HG02981 (cell line): Measurements from ENCODE around the gene ASF1A.

ENCODE experiments used
- ATAC-seq: cut with Tn5 transposase; IDR thresholded peaks from one replicate; pipeline ENCODE4 v1.9.1; 2021; ENCODE audit warnings: mild to moderate bottlenecking, moderate library complexity; ENCODE audit not compliant: unreplicated experiment

Gene ASF1A

DNA sequence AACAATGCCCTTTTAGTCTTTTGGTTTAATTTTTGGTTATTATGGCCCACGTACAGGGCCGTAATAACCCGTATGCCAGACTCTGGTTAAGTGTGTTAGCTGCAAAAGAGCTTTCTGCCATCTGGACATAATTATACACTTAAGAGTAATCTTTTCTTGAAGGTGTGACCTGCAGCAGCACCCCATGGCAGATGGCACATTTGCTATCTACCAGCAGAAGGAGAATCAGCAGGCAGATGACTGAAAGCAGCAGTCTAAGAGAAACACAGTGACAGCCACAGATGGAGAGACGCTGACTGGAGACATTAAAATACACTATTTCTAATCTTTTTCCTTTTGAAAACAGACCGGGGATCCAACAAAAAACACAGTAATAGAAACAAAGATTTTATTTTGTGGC, 18.7 kb downstream of the ASF1A start:
- ATAC-seq: no peak

DNA sequence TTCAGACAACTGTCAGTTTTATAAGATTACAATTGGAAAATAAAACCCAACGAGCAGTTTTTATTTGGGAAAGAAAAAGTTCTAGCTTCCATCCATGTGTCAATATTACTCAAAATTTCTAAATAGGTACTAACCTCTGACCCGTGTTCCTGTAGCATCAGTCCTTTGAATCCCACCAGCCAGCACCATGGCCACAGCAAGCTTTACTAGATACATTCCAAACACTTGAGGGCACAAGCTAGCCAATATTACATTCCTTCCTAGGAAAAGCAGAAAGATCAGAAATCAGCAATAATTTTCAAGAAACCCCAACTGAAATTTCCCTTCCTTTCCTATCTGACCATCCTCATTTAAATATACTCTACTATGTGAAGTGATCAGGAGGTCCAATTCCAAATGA, 19.2 kb downstream of the ASF1A start:
- ATAC-seq: no peak

DNA sequence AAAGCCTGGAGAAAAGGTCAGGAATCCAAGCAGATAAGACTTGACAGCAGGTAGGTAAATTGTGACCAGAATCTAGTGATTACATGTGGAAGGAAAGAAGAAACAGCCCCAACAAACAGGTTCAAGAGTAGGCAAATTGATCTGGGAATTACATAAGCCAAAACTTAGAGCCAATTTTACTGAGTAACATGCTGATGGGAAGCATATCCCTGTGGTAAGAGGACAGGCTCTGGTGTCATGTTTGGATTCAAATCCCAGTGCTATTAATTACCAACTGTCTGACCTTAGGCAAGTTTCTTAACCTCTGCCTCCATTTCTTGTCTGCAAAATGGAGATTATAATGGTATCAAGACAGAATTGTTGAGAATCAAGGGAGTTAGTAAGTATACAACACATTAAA, 20.6 kb downstream of the ASF1A start:
- no peak for ATAC-seq

DNA sequence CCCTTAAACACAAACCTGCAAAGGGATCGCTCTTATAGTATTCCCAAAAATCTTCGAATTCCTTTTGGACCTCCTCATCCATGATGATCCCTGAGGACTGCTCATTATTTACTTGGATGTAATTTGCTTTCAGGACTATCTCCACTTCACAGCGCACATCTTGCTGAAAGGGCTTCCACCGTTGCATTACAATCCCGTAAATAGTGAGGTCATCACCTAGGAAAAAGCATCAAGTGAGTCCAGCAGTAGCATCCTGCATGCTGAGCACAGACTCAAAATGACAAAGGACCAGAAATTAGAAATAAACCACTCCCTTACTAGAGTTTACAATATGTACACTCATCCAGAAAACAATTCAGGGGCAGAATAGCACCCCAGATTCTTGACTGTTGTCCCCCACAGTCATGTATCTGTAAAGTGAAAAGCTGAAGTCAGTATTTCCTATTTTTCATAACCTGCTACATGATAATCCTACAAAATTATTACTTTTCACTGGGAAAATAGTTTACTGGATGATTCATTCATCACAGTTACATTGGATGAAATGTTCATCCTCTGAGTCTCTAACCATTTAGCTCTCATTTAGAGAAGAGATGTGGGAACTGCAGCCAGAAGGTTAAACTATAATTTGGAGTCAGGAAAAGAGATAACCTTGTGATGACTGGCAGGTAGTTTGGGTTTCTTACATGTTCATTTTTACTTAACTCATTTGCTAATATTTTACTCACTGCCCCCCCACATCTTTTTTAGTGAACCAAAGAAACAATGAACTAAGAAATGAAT, 23.8 kb downstream of the ASF1A start:
- ATAC-seq: no peak

DNA sequence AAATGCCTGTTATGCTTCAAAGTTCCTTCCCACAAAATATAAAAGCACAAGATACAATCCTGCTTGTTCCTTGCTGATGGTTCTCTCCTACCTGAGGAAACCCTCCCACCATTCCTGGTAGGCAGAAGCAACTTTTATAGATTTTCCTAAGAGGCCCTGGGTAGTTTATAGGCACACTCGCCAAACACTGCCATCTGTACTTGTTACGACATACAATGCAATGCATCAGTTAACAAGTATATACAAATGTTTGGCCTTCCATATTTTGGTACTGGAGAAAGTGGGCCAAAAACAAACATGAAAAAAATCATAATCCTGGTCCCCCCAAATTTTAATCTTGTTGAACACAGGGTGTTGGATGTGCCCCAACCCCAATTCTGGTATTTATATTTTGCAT, 24.4 kb downstream of the ASF1A start:
- no peak for ATAC-seq

DNA sequence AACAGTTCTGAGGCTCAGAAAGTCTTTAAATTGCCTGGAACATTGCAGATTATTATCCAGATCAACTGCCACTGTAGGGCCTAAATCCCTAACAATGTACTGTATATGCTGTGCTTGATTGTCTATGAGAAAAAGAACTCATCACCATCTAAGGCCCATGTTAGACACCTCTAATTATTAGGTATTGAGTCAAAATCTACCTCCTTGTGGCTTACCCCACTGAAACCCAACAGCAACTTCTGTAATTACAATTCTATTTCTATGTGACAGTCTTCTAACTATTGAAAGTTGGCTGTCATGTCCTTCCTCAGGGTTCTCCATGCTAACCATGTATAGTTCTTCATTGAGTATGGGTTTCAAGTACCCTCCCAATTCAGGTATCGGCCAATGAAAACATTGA, 27.1 kb downstream of the ASF1A start:
- no peak for ATAC-seq

DNA sequence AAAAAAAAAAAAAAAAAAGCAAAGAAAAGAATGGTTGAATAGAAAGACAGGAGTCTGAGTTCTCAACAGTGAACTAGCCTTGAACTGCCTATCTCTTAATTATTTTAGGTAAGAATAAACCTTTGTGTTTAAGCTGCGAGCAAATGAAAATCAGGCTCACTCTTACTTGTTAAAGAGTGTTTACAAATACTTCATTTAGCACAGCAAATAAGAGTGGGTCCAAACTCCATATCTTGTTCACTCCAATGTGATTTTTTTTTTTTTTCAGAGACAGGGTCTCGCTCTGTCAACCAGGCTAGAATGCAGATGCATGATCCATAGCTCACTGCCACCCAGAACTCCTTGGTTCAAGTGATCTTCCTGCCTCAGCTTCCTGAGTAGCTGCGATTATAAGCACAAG, 29.1 kb downstream of the ASF1A start:
- ATAC-seq: no peak

DNA sequence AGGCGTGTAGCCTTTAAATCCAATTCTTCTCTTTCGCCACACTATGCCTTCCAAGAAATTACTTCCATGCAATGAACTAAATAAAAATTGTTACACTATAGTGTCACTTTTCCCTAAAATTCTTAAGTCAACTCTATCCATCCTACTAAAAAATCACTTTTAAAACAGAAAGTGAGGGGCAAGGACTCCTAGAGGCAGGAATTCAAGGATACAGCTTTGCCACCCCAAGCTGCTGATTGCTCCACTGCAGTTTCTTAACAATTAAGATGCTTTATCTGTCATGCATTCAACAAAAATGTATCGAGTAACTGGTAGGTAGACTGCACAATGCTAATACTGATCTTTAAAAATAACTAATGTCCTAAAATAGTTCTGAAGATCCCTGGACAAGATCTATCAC, 36.7 kb downstream of the ASF1A start:
- ATAC-seq: no peak

DNA sequence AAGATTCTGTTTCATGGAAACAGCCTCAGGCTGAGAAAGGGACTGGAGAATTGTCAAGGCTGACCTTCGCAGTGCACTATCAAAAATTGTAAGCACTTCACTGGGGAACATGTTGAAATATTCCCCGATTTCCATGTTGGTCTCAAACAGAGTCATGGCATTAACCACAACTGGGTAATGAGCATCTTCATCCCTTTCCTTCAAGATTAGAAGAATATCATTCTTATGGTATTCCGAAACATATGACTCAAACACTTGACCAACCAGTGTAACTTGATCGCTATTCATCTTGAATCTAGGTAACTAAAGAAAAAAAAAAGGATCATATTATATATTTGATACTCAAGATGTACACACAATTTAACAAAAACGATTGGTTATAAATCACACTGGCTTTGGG, 37.5 kb downstream of the ASF1A start:
- no peak for ATAC-seq

DNA sequence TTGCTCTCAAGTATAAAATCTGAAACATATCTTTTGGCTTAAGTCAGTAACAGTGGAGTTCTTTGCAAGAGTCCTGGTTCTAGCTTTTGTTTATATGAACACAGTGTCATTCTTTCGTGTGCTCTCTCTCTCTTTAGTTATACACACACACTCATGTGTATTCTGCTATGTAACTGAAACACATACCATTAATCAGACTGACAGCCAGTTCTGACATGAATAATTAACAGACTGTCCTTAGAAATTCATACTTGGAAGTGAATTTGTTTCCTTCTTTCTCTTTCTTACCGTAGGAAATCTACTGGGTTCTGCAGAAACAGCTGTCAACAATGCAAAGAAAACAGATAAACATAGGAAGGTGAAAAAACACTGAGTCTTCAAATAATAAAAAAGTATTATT, 38.5 kb downstream of the ASF1A start:
- ATAC-seq: no peak

DNA sequence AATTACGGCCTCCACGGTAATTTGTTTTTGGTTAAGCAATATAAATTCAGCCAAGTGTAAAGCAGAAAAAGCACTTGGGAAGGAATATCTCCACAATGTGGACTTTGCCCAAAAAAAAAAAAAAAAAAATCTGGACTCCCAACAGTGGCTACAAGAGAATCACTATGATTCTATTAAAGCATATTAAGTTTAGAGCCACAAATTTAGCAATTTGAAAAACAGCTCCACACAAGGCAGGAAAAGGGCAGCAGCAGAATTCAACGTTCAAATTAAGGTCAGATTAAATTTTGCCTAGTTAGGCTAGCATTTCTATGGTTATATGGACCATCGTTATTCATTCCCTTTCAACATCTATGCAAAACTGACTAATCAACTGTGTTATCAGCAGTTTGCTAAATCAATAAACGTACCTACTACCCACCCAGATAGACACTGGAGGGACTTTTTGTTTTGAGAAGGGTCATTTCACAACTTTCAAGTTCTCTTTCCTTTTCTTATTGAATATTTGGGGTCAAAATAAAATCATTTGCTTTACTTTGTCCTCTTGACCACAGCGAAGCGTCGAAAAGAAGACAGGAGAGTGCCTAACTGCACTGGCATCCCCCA, 40.0 kb downstream of the ASF1A start:
- no peak for ATAC-seq

DNA sequence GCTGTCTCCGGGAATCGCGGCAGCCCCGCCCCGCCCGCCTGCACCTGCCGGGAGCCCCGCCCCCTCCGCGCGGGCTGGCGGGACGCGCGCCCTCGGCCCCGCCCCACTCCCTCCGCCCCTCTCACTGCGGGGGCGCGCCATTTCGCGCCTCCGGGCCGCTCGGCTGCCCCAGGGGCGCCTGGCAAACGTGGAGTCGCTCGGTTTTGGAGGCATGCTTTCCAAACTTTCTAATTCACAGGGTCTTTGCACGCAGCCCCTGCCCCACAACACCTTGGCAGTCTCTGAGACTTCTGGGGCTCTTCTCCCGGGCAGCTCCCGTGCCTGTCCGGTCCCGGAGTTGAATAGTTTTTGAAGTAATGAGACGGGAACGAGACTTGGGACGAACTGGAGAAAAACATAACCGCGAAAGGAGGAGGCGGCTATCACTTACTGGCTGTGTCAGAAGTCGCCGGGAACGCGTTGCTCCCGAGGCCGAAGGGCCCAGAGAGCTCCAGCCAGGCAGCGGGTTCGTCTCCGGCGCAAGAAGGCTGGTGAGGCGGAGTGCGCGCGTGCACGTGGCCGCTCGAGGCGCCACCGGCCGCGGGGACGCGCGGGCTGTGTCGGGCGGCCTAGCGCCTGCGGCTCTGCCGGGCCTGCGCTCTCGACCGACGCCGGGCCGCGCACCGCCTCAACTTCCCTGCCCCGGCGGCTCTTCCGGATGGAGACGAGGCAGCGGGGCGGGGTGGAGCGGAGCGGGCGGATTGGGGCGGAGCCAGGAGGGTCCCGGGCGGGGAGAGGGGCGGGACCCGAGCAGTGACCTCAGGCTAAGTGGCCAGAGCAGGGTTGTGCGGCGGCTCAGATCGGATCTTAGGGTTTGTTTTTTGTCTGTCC, 40.7 kb downstream of the ASF1A start, which contains the start of gene MCM9:
TSS of gene MCM9 (minus strand) at position 699 of the 870 bp plus-strand sequence. CDS start 3,436 bp downstream, outside the sequence.
- ATAC-seq: peak; percentile 96

DNA sequence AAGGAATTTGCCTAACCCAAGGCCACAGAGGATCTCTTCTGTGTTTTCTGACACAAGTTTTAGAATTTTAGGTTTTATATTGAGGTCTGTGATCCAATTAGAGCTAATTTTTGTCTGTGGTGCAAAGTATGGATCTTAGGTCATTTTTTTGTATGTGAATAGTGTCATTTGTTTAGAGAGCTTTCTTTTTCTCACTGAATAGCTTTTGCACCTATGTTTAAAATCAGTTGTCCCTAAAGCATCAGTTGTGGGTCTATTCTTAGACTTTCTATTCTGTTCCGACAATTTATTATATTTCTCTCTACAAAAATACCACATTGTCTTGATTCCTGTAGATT, 41.3 kb downstream of the ASF1A start:
- ATAC-seq: peak; percentile 1

DNA sequence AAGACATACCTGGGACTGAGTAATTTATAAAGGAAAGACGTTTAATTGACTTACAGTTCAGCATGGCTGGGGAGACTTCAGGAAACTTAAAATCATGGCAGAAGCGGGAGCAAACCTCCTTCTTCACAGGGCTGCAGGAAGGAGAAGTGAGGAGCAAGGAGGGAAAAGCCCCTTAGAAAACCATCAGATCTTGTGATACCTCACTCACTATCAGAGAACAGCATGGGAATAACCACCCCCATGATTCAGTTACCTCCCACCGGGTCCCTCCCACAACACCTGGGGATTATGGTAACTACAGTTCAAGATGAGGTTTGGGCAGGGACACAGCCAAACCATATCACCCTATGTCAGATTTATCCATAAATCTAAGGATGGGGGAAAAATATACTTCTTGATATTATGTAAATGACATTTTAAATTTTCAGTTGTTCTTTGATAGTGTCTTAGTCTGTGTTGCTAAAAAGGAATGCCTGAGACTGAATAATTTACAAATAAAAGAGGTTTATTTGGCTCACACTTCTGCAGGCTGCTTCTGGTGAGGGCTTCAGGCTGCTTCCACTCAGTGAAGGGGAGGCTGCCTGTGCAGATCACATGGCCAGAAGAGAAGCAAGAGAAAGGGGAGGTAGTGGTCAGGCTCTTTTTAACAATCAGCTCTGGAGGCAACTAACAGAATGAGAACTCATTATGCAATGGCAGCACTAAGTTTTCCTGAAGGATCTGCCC, 42.2 kb downstream of the ASF1A start:
- no peak for ATAC-seq

DNA sequence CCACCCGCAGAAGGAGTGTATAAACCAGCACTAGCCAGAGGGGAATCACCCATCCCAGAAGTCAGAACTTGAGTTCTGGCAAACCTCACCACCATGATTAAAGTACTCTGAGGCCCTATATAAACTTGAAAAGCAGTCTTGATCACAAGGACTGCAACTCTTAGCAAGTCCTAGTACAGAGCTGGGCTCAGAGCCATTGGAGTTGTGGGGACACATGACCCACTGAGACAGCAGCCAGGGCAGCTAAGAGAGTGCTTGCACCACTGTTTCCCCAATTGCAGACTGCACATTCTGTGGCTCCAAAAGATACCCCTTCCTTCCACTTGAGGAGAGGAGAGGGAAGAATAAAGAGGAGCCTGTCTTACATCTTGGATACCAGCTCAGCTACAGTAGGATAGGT, 45.7 kb downstream of the ASF1A start:
- ATAC-seq: no peak

DNA sequence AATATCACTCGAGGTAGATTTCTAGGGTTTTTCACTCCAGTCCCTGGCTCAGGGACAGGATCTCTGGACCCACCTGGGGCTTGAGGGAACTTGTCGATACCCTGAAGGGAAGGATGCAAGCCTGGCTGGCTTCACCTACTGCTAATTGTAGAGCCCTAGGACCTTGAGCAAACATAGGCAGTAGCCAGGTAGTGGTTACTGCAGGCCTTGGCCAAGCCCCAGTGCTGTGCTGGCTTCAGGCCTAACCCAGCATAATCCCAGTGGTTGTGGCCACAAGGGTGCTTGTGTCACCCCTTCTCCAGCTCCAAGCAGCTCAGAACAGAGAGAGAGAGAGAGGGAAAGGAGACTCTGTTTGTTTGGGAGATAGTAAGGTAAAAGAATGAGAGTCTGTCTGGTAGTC, 46.8 kb downstream of the ASF1A start:
- ATAC-seq: no peak

DNA sequence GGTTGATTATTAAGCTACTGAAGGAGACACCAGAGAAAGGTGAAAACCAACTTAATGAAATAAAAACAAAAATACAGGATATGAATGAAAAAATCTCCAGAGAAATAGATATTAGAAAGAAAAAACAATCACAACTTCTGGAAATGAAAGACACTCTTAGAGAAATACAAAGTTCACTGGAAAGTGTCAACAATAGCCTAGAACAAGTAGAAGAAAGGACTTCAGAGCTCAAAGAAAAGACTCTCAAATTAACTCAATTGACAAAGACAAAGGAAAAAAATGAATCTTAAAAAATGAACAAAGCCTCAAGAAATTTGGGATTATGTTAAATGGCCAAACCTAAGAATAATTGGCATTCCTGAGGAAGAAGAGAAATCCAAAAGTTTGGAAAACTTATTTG, 51.3 kb downstream of the ASF1A start:
- no peak for ATAC-seq

DNA sequence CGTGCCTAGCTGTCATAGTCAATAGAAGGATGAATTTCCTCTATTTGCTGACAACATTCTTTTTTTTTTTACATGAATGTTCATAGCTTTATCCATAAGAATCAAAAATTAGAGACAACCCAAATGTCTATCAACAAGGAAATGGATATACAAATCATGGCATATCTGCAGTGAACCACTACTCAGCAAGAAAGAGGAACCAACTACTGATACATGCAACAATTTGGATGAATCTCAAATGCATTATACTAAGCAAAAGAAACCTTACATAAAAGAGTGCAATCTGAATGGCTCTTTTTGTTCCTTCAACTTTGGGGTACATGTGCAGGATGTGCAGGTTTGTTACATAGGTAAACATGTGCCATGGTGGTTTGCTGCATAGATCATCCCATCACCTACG, 58.7 kb downstream of the ASF1A start:
- no peak for ATAC-seq

DNA sequence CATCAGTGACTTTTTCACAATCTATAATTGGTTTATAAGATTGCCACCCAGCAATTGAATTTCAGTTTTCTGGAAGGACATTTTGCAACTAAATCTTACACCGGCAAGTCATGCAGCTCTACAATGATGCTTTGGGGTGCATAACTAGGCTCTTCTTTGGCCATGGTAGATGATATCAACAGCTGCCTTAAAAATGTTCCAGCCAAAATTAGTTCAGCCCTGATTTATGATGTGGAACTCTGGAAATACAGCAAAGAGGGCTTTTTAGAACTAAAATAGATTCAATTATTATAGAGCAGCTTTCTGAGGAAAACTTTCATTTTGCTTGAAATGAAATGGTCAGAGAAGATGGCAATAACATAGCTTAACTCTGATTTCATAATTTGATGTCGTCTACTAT, 59.4 kb downstream of the ASF1A start:
- ATAC-seq: no peak
